HG03565 (cell line): ENCODE results near the gene LSG1.

Experiments used
- ATAC-seq: cut with Tn5 transposase; IDR thresholded peaks from one replicate; pipeline ENCODE4 v1.9.1; 2021; ENCODE audit warnings: mild to moderate bottlenecking, moderate library complexity; ENCODE audit not compliant: unreplicated experiment

LSG1 gene

DNA sequence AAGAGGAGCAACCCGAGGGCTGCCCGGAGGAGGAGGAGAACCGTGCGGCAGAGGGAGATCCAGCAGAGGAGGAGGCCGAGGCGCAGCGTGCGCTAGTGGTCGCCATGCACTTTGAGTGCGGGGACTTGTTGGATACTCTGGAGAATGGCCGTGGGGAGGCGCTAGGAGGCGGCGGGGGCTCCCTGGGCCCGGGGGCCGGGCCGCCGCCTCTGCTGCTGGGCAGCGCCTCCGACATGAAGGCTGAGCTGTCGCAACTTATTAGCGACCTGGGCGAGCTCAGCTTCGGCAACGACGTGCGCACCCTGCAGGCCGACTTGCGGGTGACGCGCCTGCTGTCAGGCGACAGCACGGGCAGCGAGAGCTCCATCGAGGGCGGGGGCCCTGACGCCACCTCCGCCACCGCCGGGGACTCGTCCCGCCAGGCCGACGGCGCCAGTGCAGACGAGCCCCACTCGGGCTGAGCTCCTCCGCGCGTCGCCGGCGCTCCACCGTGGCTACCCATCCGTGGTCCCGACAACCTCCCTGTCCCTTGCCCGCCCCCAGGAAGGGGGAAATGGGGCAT is 15.7 kb upstream of the LSG1 start:
- no peak for ATAC-seq

DNA sequence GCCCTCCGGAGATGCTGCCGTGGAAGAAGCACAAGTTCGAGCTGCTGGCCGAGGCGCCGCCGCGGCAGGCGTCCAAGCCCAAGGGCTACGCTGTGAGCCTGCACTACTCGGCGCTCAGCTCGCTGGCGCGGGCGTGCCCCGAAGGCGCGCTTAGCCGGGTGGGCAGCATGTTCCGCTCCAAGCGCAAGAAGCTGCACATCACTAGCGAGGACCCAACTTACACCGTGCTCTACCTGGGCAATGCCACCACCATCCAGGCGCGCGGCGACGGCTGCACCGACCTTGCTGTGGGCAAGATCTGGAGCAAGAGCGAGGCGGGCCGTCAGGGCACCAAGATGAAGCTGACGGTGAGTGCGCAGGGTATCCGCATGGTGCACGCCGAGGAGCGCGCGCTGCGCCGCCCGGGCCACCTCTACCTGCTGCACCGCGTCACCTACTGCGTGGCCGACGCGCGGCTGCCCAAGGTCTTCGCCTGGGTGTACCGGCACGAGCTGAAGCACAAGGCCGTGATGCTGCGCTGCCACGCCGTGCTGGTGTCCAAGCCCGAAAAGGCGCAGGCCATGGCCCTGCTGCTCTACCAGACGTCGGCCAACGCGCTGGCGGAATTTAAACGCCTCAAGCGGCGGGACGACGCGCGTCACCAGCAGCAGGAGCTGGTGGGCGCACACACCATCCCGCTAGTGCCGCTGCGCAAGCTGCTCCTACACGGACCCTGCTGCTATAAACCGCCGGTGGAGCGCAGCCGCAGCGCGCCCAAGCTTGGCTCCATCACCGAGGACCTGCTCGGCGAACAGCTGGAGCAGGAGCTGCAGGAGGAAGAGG is 15.0 kb upstream of the LSG1 start:
- ATAC-seq: no peak

DNA sequence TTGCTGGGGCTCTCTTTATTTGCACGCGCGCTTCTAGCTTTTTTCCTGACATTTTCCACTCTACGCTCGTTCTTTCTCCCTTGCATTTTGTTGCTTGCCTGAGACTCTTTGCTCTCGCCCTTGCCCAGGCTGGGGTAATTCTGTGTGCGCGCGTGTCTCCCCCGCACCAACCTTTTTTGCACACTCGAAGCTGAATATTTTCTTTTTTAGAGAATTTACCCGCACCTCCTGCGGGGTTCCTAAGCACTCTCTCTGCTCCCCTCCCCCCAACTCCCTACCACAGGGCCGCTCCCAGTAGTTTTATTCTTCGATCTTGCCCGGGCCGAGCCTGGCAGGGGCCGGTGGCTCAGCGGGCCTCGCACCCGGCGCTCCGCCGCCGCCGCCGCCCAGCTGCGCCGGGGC is 14.4 kb upstream of the LSG1 start:
- no peak for ATAC-seq

GRCh38 chr3:194685718-194686413 is 13.9 kb upstream of the LSG1 start, which contains the start of gene FAM43A:
TSS of gene FAM43A (plus strand) at chr3:194685883. CDS start at chr3:194686827, 944 bp downstream.
- ATAC-seq: no peak

- no peak for ATAC-seq
These were observed 13.2 kb upstream of the LSG1 start for GRCh38 chr3:194685065-194685717.

DNA sequence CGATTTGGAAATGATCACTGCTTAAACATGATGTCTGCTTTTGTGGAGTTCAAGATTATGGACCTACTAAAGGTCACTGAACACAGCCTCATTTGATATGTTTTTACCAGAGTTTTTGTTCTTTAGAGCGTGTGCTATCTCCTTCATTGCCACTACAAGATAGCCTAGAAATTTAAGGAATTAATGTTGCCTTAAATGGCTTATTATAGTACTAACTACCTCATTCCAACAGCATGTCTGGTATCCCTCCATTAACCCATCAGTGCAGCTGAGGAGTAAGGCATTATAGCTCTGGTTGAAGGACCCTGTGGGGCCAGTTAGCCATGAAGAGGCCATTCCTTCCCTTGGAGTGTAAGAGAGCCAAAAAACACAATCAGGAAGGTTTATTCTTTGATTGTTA is 11.4 kb upstream of the LSG1 start:
- ATAC-seq: no peak

DNA sequence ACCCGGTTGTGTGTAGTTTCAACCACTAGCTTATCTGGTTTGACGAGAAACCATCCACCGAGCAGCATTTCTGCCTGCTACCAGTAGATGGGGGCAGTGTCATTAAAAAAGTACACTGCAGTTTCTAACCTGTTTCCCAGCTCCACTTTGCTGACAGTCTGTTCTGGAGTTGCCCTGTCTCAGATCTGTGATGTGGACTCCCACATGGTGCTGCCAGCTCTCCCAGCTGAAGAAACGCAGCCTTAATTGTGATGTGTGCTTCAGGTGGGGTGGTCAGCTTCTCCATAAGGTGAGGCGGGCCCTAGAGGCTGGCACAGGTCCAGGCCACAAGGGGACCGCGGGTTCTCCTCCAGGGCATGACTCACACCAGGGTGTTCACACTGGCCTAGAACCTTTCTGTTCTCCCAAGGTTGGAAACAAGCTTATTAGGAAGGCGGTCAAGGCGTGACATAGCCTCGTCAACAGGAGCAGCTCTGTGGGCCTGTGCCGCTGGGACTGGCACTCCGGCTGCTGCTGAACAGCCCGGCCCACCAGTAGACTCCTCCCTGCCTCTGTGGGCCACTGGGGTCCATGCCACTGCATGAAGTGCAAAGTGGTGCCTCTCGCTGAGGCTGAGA is 10.8 kb upstream of the LSG1 start:
- ATAC-seq: no peak

DNA sequence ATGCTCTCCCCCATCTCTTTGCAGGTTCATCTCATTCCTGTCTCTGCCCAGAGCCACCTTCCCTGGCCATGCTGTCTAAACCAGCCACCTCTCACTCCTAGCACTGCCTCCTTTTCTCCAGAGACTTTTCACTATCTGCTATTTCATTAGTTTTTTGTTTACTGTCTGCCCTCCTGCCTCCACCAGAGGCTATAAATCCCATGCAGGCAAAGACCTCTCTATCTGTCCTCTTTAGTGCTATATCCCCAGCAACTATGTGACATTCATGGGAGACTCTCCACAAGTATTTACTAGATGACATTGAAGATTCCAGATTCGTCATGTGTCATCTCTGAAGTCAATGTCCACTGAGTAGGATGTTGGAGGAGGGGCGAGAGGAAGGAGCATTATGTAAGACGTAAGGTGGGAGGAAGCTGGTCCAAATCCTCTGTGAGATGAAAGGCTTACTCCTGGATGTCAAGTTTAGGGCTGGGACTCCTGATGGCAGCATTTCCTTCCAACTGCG is 10.2 kb upstream of the LSG1 start:
- ATAC-seq: no peak

DNA sequence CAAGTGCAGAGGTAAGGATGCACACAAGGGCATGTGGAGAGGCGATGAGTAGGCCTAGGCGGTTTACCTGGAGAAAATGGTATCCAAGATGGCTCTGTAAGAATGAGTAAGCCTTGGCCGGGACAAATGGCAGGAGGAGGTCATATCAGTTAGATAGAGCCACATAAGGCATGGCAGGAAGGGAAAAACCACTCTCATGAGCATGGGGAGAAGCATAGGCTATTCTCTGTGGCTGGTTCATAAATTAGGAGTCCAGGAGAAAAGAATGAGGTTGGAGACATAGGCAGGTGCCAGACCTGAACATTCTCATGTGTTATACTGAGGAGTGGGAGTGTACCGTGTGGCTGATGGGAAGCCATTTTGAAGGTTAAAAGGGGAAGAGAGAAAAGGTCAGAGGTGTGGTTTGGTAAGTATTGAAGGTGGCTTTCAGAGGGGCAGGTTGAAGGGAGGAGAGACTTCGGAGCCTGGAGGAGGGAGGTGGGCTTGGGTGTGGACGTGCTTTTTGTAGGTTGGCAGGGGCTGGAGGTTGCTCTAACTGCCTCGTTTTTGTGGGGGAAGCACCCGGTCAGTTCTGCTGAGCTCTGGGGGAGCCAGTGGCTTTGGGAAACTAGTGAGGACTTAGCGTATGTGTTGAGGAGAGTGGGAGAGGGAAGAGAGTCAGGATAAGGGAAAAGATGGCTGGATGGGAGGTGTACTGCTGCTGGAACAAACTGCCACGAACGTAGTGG is 9.1 kb upstream of the LSG1 start:
- ATAC-seq: no peak

DNA sequence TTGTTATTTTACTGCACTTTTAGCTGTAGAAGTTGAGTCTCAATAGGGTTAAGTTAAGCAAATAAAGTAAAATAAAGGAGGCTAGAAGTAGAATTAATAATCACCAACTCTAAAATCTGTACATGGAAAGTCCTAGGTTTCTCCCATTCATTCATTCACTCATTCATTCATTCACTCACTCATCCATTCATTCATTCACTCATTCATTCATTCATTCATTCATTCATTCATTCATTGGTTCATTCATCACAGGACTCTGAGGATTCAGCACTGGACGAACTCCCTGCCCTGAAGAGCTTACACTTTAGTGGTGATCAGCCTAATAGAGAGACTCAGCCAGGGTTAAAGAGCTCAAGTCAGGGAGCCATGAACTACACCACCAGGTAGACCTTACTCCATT is 4.5 kb upstream of the LSG1 start:
- ATAC-seq: no peak

GRCh38 chr3:194675680-194676079 is 3.7 kb upstream of the LSG1 start:
- ATAC-seq: no peak

DNA sequence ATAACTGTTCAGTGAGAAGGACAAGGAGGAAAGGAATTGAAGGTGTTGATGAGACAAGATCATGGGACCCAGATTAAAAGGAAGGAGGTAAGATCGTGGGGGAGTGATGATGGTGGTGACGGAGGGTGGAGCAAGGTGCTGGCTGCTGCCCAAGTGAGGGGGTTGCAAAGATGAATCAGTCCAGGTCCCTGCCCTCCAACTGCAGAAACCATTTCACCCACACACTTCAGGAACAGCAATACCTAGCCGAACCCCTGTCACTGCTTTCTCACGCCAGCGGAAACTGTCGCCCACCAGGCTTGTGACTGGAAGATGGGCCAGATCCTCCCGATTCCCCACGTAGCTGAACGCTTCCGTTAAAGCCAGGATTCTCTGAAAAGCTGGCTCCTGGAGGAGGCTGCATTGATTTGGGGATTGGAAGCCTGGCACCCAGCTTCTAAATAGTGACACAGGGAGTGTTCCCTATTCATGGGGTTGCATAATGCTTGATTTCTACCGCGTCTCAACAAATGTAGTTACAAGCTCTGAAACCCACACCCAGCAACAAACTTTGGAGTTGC is 3.2 kb upstream of the LSG1 start:
- ATAC-seq: no peak

DNA sequence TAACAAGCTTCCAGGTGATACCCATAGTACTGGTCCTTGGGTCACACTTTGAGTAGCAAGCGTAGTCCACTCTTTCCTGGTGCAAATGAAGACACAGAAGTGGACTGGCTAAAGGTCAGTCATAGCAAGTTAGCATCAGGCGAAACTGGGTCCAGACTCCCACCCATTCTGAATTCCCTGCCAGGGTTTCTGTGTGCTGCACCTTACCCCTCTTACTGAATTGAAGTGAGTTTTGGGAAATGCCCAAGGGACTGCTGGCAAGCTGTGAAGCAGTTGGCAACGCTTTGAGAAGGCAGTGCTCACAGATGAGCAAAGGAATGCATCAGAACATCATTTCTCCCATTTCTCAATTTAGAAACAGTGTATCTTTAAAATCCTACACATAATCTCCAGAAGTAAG is 1.8 kb upstream of the LSG1 start:
- ATAC-seq: no peak

GRCh38 chr3:194672876-194673275 is 885 bp upstream of the LSG1 start:
- no peak for ATAC-seq

GRCh38 chr3:194671511-194671899 is 486 bp downstream of the LSG1 start:
- no peak for ATAC-seq

DNA sequence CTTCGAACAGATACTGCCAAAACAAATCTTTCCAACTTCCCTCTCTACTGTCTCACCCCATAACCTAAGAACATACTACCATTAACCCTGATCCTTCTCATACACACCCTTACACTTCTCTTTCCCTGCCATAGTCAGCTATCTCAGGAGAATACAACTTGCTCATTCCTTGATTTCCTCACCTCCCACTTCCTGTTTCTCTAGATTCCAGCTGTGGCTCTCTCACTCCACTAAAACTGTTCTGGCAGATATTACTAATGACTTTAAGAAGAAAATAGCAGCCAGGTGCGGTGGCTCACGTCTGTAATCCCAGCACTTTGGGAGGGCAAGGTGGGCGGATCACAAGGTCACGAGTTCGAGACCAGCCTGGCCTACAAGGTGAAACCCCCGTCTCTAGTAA is 4.6 kb downstream of the LSG1 start:
- no peak for ATAC-seq

GRCh38 chr3:194664857-194665256 is 7.1 kb downstream of the LSG1 start:
- ATAC-seq: no peak

GRCh38 chr3:194661946-194662345 is 10.0 kb downstream of the LSG1 start:
- ATAC-seq: no peak

GRCh38 chr3:194661374-194661773 is 10.6 kb downstream of the LSG1 start:
- ATAC-seq: no peak

DNA sequence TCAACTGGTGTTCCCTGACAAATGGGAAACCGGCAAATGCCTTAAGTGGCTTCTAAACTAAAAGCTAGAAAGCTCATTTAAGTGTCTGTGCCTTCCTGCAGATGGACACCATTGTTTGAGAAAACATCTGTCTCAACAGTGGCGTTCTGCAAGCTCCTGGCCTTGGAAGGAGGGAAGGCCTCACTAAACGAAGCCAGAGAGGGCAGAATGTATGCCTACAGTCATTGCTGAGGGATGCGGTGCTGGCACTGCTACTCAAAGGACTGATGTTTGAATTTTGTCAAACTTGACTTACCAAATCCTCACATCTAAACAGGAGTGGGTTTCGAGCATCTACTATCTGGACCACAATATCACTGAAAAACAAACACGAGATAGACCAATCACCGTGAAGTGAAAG is 12.2 kb downstream of the LSG1 start:
- no peak for ATAC-seq
